Esophagus (tissue), 2 donors: Measurements from ENCODE around the gene HDAC4. TPM values are rescaled to one million over a fixed set of nuclear protein-coding genes. Genes with fewer than 3 reads are reported as not detected.

Source experiments
- H3K27ac ChIP-seq, 2 donors: one replicate each; pipeline ENCODE4 v1.5.1; 2013; ENCODE audit warnings: low read depth in 2 of 2, mild to moderate bottlenecking in 2 of 2, inconsistent platforms in 1 of 2, low read length in 1 of 2, moderate library complexity in 1 of 2
- H3K27me3 ChIP-seq, 2 donors: one replicate each; pipeline ENCODE4 v1.6.1; 2013; ENCODE audit warnings: low read length in 2 of 2, control low read depth in 1 of 2, mild to moderate bottlenecking in 1 of 2; ENCODE audit not compliant: insufficient read depth in 2 of 2, control insufficient read depth in 1 of 2
- H3K36me3 ChIP-seq, 2 donors: one replicate each; pipeline ENCODE4 v1.6.1; 2013; ENCODE audit warnings: low read length in 1 of 2; ENCODE audit not compliant: control insufficient read depth in 2 of 2, insufficient read depth in 2 of 2
- H3K4me1 ChIP-seq, 2 donors: one replicate each; pipeline ENCODE4 v1.6.1; 2013; ENCODE audit warnings: low read length in 1 of 2; ENCODE audit not compliant: control insufficient read depth in 2 of 2, insufficient read depth in 2 of 2
- H3K4me3 ChIP-seq, 2 donors: one replicate each; pipeline ENCODE4 v1.5.1; 2013; ENCODE audit warnings: low read length in 2 of 2, mild to moderate bottlenecking in 2 of 2, low read depth in 1 of 2, moderate library complexity in 1 of 2
- H3K9me3 ChIP-seq, 2 donors: one replicate each; pipeline ENCODE4 v1.6.1; 2013; ENCODE audit warnings: mild to moderate bottlenecking in 2 of 2, low read depth in 1 of 2, low read length in 1 of 2, moderate library complexity in 1 of 2; ENCODE audit not compliant: control insufficient read depth in 2 of 2, insufficient read depth in 1 of 2
- WGBS, 2 donors: extraction: QIAGEN DNeasy Blood & Tissue Kit; methylation state at CpG; one replicate each; pipeline ENCODE4 v1.1.7; 2013; 5-methylcytosine and 5-hydroxymethylcytosine counted together
- polyA plus RNA-seq, 2 donors: library from polyadenylated mRNA; stranded (reverse); fragments of 200-250 nt; gene quantifications; one replicate each; pipeline ENCODE4 v1.2.3, GENCODE V29; 2013
- donor health status: healthy with polysubstance abuse.
- donor health status: Bipolar disorder and iron deficiency.

The HDAC4 gene
- polyA plus RNA-seq, 2 donors, result 5.9 to 10.2 TPM

DNA sequence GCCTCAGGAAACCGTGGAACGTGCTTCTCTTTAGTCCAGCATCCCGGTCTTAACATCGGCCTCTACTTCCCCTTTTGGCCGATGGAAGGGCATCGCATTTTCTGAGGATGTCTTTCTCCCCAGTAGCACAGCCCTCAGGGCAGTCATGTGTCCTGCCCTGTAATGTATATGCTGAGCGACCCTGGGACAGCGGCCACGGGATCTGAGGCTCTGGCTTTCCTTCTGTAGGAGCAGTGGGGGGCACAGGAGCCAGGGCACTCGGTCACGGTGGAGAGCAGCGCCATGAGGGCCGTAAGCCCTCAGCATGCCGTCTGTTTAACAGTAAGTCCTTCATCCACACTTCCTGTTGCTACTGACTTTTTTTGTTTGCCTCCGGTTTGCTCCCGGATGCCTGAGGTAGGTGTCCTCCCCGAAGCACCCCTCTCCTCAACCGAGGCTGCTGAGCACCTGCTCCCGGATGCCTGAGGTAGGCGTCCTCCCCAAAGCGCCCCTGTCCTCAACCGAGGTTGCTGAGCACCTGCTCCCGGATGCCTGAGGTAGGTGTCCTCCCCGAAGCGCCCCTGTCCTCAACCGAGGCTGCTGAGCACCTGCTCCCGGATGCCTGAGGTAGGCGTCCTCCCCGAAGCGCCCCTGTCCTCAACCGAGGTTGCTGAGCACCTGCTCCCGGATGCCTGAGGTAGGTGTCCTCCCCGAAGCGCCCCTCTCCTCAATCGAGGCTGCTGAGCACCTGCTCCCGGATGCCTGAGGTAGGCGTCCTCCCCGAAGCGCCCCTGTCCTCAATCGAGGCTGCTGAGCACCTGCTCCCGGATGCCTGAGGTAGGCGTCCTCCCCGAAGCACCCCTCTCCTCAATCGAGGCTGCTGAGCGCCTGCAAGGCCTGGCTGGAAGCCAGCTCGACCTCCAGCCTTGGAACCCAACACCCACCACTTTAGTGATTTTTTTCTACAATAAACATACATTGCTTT lies 169.3 kb downstream of the HDAC4 start:
- no peak overlapping the region for H3K4me3 ChIP-seq
- H3K4me1 ChIP-seq, result peaks cover 7 to 22% of the 10 kb centered on the region in 2 donors
- 79 to 80% methylated on average over 29 to 46 of the region's 46 CpGs for WGBS, 2 donors
- H3K27me3 ChIP-seq, result no peaks in the 10 kb centered on the region
- H3K27ac ChIP-seq, result no peak overlapping the region
- H3K9me3 ChIP-seq, result no peaks in the 10 kb centered on the region
- no peaks in the 10 kb centered on the region for H3K36me3 ChIP-seq

DNA sequence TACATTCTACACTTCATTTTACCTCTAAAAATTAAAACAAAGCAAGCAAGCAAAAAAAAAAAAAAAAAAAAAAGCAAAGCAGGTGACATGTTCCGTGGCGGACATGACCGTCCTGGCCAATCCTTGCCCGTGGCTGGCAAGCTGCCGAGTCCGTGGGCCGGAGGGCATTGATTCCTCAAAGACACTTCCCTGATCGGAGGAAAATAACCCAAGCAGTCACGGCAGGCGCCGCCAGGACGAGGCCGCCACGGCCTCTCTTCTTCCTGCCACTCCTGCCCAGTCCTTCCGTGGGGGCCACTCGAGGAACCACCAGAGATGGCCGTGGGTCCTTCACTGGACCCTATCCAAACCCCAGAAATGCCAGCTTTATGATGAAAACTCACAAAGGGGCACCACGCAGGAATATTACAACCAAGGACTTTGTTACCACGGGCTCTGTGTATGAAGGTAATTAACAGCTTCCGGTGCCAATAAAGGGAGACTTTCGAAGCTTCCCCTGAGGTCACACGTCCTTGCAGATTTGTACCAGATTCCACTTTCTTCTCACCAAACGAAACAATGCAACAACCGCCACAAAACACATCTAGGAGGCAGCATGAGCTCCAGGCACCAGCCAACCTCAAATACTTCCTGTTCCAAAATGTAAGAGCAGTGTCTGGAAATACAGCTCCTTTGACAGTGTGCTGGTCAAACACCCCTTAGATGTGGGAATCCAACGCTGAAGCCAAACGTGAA lies 170.3 kb downstream of the HDAC4 start:
- 69 to 71% methylated on average over 26 of the region's 26 CpGs for WGBS, 2 donors
- Histone ChIP-seq H3K9me3 (no peaks in the 10 kb centered on the region), H3K4me1 (peaks cover 11 to 24% of the 10 kb centered on the region in 2 donors), H3K4me3 (no peak overlapping the region), H3K27ac (peak overlapping the region in 1 of 2 donors; percentile 40), H3K27me3 (no peaks in the 10 kb centered on the region), H3K36me3 (no peaks in the 10 kb centered on the region)

DNA sequence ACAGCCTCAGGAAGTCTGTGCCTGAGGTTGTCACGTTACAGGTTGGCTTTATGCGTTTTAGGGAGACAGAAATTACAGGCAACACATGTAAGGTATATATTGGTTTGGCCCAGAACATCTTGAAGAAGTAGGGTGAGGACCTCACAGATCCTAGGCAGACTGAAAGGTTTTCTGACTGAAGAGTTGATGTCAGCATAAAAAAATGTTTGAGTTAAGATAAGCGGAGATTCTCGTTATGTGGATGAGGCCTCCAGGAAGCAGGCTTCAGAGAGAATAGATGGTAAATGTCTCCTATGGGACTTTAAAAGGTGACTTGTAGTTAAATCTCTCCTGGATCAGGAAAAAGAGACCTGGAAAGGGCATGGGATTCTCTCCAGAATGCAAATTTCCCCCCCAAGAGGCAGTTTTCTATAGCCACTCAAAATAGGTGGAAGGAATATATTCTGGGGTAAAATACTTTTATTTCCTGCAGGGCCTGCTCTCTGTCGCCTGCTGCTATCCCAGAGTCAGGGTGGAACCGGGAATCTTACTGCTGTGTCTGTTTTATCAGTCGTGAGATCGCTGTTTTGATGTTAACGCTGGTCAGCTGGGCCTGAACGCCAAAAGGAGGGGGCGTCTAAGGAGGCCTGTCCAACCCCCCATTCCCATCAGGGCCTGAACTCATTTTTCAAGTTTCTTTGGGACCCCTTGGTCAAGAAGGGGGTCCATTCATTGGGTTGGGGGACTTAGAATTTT lies 171.1 kb downstream of the HDAC4 start:
- 85 to 89% methylated on average over 11 of the region's 11 CpGs for WGBS, 2 donors
- Histone ChIP-seq H3K4me3 (no peak overlapping the region), H3K9me3 (no peaks in the 10 kb centered on the region), H3K27me3 (no peaks in the 10 kb centered on the region), H3K36me3 (no peaks in the 10 kb centered on the region), H3K4me1 (peaks cover 13 to 27% of the 10 kb centered on the region in 2 donors), H3K27ac (no peak overlapping the region)

DNA sequence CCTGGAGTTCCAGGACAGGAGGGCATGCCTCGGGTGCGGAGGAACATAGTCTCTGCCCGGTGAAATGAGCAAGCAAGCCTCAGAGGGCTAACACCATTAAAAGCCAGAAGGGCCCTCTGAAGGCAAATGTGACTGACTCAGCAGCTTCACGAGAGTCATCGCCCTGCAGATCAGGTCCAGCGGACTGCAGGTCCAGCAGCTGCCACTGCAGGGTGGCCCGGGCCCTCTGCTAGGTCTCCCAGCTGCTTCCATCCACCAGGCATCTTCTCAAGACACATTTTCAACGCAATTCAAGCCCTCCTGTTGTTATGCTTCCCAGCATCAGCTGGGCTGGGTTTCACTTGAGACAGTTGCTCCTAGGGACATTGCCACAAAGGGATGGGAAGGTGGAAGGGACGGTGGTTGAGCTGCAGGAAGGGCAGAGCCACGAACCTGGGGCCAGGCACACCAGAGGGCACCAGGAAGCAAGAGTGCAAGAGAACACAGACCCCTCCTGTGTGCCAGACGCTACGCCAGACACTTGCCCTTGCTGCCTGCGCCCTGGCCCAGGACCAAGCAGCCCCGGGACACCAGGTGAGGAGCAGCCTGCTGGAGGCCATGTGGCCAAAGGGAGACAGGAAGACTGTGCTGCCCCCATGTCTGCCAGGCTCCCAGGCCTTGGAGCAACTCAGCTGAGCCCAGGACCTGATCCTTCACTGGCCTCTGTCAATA lies 173.0 kb downstream of the HDAC4 start:
- H3K36me3 ChIP-seq, result no peaks in the 10 kb centered on the region
- WGBS, 2 donors, result 66 to 75% methylated on average over 13 to 14 of the region's 14 CpGs
- H3K27me3 ChIP-seq, result no peaks in the 10 kb centered on the region
- no peaks in the 10 kb centered on the region for H3K9me3 ChIP-seq
- H3K27ac ChIP-seq, result peak overlapping the region in 1 of 2 donors; percentile 37
- H3K4me3 ChIP-seq, result no peak overlapping the region
- H3K4me1 ChIP-seq, result peaks cover 17 to 36% of the 10 kb centered on the region in 2 donors

DNA sequence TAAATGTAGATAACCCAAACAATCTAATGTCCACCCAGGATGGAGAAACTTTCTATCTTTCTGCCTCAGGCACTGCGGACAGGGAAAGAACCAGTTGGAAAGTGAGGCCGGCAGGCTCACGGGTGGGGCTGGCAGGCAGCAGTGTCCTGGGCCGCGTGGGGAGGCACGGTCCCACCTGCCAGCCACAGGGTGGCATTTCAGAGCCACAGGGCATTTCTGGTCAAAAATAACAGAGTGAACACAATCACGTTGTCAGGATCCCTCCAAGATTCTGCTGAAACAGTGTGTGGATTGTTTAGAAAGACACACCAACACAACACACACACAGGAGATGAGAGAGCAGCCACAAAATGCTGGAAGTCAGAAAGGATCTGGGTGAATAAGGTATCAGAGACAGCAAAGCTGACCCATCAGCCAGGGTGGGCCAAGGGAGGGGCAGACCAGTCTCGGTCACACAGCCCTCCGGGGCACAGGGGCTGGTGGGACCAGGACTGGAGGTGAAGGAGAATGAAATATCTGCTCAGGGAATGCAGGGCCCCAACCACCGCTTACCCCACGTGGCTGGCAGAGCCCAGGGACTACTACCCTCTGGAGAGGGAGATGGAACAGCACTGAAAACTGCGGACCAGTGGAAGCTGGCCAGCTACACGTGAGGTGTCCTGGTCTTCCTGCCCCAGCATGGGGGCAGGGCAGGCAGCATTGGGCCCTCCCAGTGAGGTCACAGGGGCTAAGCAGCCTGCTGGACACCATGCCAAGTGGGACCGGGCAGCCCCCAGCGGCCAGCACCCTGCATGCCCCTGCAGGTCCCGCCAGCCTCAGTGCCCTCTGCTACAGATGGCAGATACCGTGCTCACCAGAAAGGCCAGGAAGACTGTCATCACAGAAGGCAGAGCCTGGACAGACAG lies 173.9 kb downstream of the HDAC4 start:
- no peak overlapping the region for H3K4me3 ChIP-seq
- H3K27me3 ChIP-seq, result no peaks in the 10 kb centered on the region
- H3K4me1 ChIP-seq, result peaks cover 18 to 38% of the 10 kb centered on the region in 2 donors
- WGBS, 2 donors, result 70 to 78% methylated on average over 17 of the region's 17 CpGs
- peak overlapping the region; percentile 43 to 68 for H3K27ac ChIP-seq
- no peaks in the 10 kb centered on the region for H3K9me3 ChIP-seq
- no peaks in the 10 kb centered on the region for H3K36me3 ChIP-seq

DNA sequence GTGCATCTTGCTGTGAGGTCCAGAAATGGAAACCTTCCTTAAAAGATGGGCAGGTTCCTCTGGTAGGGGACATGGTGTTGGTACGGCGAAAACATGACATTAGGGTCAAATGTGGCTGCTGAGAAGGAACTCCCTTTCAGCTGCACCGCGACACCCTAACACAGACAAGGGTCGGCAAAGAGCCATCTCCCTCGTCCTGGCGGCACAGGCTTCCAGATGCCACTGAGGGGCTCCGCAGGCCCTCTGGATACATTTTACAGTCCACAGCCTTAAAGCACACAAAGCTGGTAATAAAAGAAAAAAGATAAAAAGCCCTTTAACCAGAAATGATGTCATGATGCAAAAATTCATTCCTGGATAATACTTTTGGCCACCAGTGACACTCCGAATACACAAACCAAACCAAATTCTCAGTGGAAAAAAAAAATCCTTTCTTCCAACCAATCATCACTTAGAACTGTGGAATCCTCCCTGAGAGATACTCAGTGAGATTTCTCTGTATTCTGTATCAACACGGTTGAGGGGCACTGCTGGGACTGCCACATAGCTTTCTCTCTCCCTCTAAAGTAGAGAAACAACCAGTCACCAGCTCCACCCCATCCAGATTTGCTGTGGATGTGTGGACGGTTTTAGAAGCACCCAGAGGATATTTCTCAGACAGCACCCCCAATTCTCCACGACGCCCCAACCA lies 174.8 kb downstream of the HDAC4 start:
- Histone ChIP-seq H3K4me1 (peaks cover 20 to 42% of the 10 kb centered on the region in 2 donors), H3K9me3 (no peaks in the 10 kb centered on the region), H3K4me3 (no peak overlapping the region), H3K27me3 (no peaks in the 10 kb centered on the region), H3K36me3 (no peaks in the 10 kb centered on the region), H3K27ac (peak overlapping the region; percentile 68 to 77)
- 57 to 61% methylated on average over 13 of the region's 13 CpGs for WGBS, 2 donors

DNA sequence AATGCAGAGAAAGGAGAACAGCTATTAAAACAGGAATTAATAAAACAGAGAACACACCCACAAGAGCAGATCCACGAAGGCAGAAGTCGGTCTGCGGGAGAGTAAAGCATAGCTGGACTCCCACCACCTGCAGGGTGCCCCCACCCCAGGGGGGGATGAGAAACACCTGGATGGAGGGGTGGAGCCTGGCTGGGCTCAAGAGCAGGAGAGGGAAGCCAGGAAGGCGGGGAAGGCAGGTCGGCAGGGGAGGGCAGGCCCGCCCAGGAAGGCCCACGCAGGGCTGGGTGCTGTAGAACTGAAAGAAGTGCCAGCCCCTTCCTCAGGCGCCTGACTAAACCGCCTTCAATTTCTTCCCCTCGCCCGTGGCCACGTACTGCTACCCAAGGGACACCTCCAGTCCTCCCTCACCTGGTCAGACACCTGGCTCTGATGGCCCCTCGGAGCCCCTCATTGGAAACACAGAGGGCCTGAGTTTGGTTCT lies 175.4 kb downstream of the HDAC4 start:
- peaks cover 23 to 44% of the 10 kb centered on the region in 2 donors for H3K4me1 ChIP-seq
- no peak overlapping the region for H3K4me3 ChIP-seq
- no peaks in the 10 kb centered on the region for H3K27me3 ChIP-seq

DNA sequence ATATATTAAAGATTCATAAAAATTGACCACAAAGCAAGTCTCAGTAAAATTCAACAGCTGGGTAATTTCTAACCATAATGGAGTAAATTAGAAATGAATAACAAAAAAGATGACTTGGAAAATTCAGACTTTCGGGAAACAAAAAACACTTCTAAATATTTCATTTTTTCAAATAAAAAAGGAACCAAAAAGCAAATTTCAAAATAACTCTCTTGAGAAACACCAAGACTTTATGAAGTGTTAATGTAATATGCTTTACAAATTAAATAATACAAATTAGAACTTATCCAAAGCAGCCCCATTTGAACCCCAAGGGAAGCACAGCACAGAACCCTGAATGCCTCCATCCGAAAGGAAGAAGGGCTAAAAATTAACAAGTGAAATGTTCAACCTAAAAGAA lies 175.9 kb downstream of the HDAC4 start:
- H3K4me3 ChIP-seq, result no peak overlapping the region
- 72 to 75% methylated on average over 2 of the region's 2 CpGs for WGBS, 2 donors
- no peaks in the 10 kb centered on the region for H3K9me3 ChIP-seq
- H3K36me3 ChIP-seq, result no peaks in the 10 kb centered on the region
- H3K27me3 ChIP-seq, result no peaks in the 10 kb centered on the region
- H3K4me1 ChIP-seq, result peaks cover 22 to 44% of the 10 kb centered on the region in 2 donors
- peak overlapping the region in 1 of 2 donors; percentile 56 for H3K27ac ChIP-seq

More for the DNA sequence above, 175.4 kb downstream of the HDAC4 start:
- H3K27ac ChIP-seq, result peak overlapping the region; percentile 56 to 77
- H3K9me3 ChIP-seq, result no peaks in the 10 kb centered on the region
- 51 to 54% methylated on average over 13 of the region's 13 CpGs for WGBS, 2 donors
- H3K36me3 ChIP-seq, result no peaks in the 10 kb centered on the region
